Right lobe of liver (tissue), 6 donors: Measurements from ENCODE around the gene MEG3. TPM values are rescaled to one million over a fixed set of nuclear protein-coding genes. Genes with fewer than 3 reads are reported as not detected.
A peak's percentile ranks its signal among the peaks of the same experiment; 100 is the strongest.

ENCODE experiments used
- ATAC-seq, 4 donors: fragments of 200-7000 bp; cut with Tn5 transposase; one replicate each; pipeline ENCODE4 v1.9.1; 2020; ENCODE audit warnings: mild to moderate bottlenecking in 4 of 4, moderate library complexity in 4 of 4
- DNase-seq, 3 donors: peaks; one replicate each; pipeline ENCODE4 v3.0.0-alpha.2; 2020
- H3K27ac ChIP-seq, 3 donors: fragments of 200-600 bp; one replicate each; pipeline ENCODE4 v1.8.0; 2022
- H3K27me3 ChIP-seq, 2 donors: fragments of 200-600 bp; one replicate each; pipeline ENCODE4 v1.8.0; 2022
- H3K36me3 ChIP-seq, 4 donors: fragments of 200-600 bp; sonication (generic) in 1 of 4; one replicate each; pipeline versions ENCODE4 v1.5.1 to v1.8.0; 2017 to 2022; ENCODE audit warnings: control low read depth in 1 of 4
- H3K4me1 ChIP-seq, 4 donors: fragments of 200-600 bp; sonication (generic) in 1 of 4; one replicate each; pipeline versions ENCODE4 v1.5.1 to v1.8.0; 2017 to 2022; ENCODE audit warnings: control low read depth in 1 of 4
- H3K4me3 ChIP-seq, 3 donors: fragments of 200-600 bp; one replicate each; pipeline ENCODE4 v1.8.0; 2022
- H3K9me3 ChIP-seq, 4 donors: fragments of 200-600 bp; sonication (generic) in 1 of 4; one replicate each; pipeline versions ENCODE4 v1.5.1 to v1.8.0; 2017 to 2022; ENCODE audit warnings: control low read depth in 1 of 4
- POLR2A ChIP-seq: fragments of 450-650 bp; IDR thresholded peaks from one replicate; pipeline ENCODE4 v1.6.1; 2017; ENCODE audit warnings: antibody characterized with exemption, mild to moderate bottlenecking
- WGBS: methylation state at CpG from one replicate; pipeline ENCODE4 v1.1.6; 2018; ENCODE audit warnings: low coverage, low lambda C conversion rate; ENCODE audit not compliant: insufficient coverage; ENCODE audit errors: missing lambda C conversion rate; 5-methylcytosine and 5-hydroxymethylcytosine counted together
- intact Hi-C, 2 donors: fragments of 100-400 bp; cut with DNase I; formaldehyde crosslinking; loops; one replicate each; pipeline versions ENCODE4 v1.11.2 to v1.14.1; 2022
- total RNA-seq, 6 experiments: library from RNA; depleted of rRNA in 2 of 6; stranded (reverse); fragments of >200 nt in 2 of 6; fragmentation: NEBNext Ultra II Directional in 3 of 6; extraction: Animal tissue kit (Norgen Biotek cat#: 25700) in 3 of 6; gene quantifications; one replicate each; pipeline versions ENCODE4 v1.1.0 to v1.2.4, GENCODE V29; 2016 to 2023
- TF ChIP-seq, protein P1 (sequence below), 4 donors: fragments of 200-600 bp in 3 of 4; fragments of 450-650 bp in 1 of 4; IDR thresholded peaks; one replicate each; pipeline versions ENCODE4 v1.5.1 to v1.8.0; 2016 to 2022; ENCODE audit warnings: antibody characterized with exemption in 4 of 4, mild to moderate bottlenecking in 2 of 4
- donor health status: DM: no; HTN: yes; CAD: no.
- donor health status: DM: no; HTN: no; CAD: no.
- donor health status: DM: no; HTN: no; CAD: no.
- donor health status: DM: no; HTN: yes; CAD: no.
- donor health status: DM: no; HTN: yes; CAD: no.

Gene MEG3
- total RNA-seq, 6 experiments from 2014 or later = 5.7 to 43.7 (median 23.9) TPM

GRCh38 chr14:100885196-100885595 lies 59.3 kb downstream of the MEG3 start:
- WGBS = 63% methylated on average over 2 of the region's 2 CpGs
- TF ChIP-seq POLR2A = no peak
- TF ChIP-seq, protein P1, sequence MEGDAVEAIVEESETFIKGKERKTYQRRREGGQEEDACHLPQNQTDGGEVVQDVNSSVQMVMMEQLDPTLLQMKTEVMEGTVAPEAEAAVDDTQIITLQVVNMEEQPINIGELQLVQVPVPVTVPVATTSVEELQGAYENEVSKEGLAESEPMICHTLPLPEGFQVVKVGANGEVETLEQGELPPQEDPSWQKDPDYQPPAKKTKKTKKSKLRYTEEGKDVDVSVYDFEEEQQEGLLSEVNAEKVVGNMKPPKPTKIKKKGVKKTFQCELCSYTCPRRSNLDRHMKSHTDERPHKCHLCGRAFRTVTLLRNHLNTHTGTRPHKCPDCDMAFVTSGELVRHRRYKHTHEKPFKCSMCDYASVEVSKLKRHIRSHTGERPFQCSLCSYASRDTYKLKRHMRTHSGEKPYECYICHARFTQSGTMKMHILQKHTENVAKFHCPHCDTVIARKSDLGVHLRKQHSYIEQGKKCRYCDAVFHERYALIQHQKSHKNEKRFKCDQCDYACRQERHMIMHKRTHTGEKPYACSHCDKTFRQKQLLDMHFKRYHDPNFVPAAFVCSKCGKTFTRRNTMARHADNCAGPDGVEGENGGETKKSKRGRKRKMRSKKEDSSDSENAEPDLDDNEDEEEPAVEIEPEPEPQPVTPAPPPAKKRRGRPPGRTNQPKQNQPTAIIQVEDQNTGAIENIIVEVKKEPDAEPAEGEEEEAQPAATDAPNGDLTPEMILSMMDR (IDR thresholded peaks at IDR 0.05) = no peak
- no peak overlapping the region for H3K4me3 ChIP-seq

GRCh38 chr14:100885617-100886016 lies 59.7 kb downstream of the MEG3 start:
- TF ChIP-seq, protein P1 (IDR thresholded peaks at IDR 0.05) = no peak
- TF ChIP-seq POLR2A = no peak
- no peak for ATAC-seq
- 48% methylated on average over 5 of the region's 5 CpGs for WGBS

More at GRCh38 chr14:100885196-100885595, 59.3 kb downstream of the MEG3 start:
- no peaks in the 10 kb centered on the region for H3K4me1 ChIP-seq
- ATAC-seq (no peak), DNase-seq (peak in 1 of 3 donors; percentile 8)
- no peaks in the 10 kb centered on the region for H3K27me3 ChIP-seq
- no peak overlapping the region for H3K27ac ChIP-seq
- intact Hi-C loops = no loop called here
- no peaks in the 10 kb centered on the region for H3K36me3 ChIP-seq
- no peaks in the 10 kb centered on the region for H3K9me3 ChIP-seq

GRCh38 chr14:100887728-100888335 lies 61.9 kb downstream of the MEG3 start:
- Histone ChIP-seq H3K9me3 (no peaks in the 10 kb centered on the region), H3K27me3 (no peaks in the 10 kb centered on the region), H3K4me1 (no peaks in the 10 kb centered on the region), H3K4me3 (no peak overlapping the region), H3K27ac (no peak overlapping the region), H3K36me3 (no peaks in the 10 kb centered on the region)
- ATAC-seq (no peak), DNase-seq (no peak)
- TF ChIP-seq, protein P1 (IDR thresholded peaks at IDR 0.05) = no peak
- TF ChIP-seq POLR2A = no peak
- intact Hi-C loops = no loop called here
- WGBS = 65% methylated on average over 6 of the region's 6 CpGs

More at GRCh38 chr14:100885617-100886016, 59.7 kb downstream of the MEG3 start:
- Histone ChIP-seq H3K27ac (no peak overlapping the region), H3K27me3 (no peaks in the 10 kb centered on the region), H3K4me3 (no peak overlapping the region), H3K9me3 (no peaks in the 10 kb centered on the region), H3K4me1 (no peaks in the 10 kb centered on the region), H3K36me3 (no peaks in the 10 kb centered on the region)
- no peak for DNase-seq
- intact Hi-C loops = no loop called here

- Histone ChIP-seq H3K4me1 (no peaks in the 10 kb centered on the region), H3K36me3 (no peaks in the 10 kb centered on the region), H3K27ac (no peak overlapping the region), H3K27me3 (no peaks in the 10 kb centered on the region), H3K9me3 (no peaks in the 10 kb centered on the region), H3K4me3 (no peak overlapping the region)
- intact Hi-C loops = no loop called here
- WGBS = 50% methylated on average over 5 of the region's 5 CpGs
- DNase-seq = no peak
- TF ChIP-seq POLR2A = no peak
- no peak for ATAC-seq
Observed at GRCh38 chr14:100888789-100889315, 62.9 kb downstream of the MEG3 start.

- intact Hi-C loops = no loop called here
- DNase-seq (peak; percentile 4 to 30 (median 8)), ATAC-seq (no peak)
- no peak overlapping the region for H3K27ac ChIP-seq
- H3K36me3 ChIP-seq = no peaks in the 10 kb centered on the region
- H3K27me3 ChIP-seq = no peaks in the 10 kb centered on the region
- H3K4me3 ChIP-seq = no peak overlapping the region
- TF ChIP-seq POLR2A = no peak
- TF ChIP-seq, protein P1 (IDR thresholded peaks at IDR 0.05) = no peak
- no peaks in the 10 kb centered on the region for H3K9me3 ChIP-seq
- WGBS = 88% methylated on average over 1 of the region's 6 CpGs
- H3K4me1 ChIP-seq = no peaks in the 10 kb centered on the region
Observed at GRCh38 chr14:100889641-100890040, 63.7 kb downstream of the MEG3 start.
